Activated CD4-positive, alpha-beta T cell treated with anti-CD3 and anti-CD28 coated beads, Interleukin-2, amount 50 U/mL, for 4 hours (primary cell): ENCODE results near the gene COX4I2.
"Not testable (repeated sequence)": the region's sequence is repeated elsewhere in the genome, so short reads cannot be mapped to it uniquely, and the experiment has no call there.

ENCODE experiments used
- DNase-seq, 2 experiments: peaks; one replicate each; pipeline ENCODE4 v3.0.0-alpha.2; 2020

COX4I2 gene

GRCh38 chr20:31637660-31638059, at the start of gene COX4I2:
Gene COX4I2, plus strand, starts transcription at chr20:31637912. Its CDS starts 1,106 bp downstream, at chr20:31639018.
- DNase-seq: no peak

- DNase-seq: no peak
Observed at GRCh38 chr20:31590717-31591225, 46.9 kb upstream of the COX4I2 start.

DNA sequence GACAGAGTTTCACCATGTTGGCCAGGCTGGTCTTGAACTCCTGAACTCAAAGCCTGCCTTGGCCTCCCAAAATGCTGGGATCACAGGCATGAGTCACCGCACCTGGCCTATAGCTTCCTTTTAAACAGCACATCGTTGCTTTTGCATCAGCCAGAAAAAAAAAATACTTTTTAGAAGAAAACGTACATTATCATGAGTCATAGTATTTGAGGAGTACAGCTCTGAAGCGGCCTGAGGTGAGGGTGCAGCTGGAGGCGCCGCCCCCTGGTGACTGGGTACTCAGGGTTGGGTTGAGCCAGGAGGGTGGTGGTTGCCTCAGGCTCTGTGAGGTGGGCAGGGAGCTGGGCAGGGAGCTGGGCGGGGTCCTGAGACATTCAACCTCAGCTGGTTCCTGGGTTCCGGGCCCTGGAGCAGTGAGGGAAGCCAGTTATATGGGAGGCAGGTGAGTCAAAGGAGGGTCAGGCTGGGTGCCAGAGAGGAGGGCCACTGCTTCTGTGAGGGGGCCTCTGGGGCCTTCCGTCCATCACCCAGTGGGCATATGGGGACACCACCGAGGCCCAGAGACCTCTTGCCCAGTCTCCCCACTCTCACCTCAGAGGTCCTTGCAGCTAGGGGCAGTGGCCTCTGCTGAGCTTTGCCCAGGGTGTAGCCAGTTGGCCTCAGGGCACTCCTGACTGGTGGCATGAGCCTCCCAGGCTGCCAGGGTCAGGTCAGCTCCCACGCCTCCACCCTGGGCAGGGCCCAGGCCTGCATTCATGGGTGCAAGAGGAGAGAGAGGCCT, 44.3 kb upstream of the COX4I2 start:
- DNase-seq: no peak

GRCh38 chr20:31594002-31594557, 43.6 kb upstream of the COX4I2 start:
- DNase-seq: no peak

DNA sequence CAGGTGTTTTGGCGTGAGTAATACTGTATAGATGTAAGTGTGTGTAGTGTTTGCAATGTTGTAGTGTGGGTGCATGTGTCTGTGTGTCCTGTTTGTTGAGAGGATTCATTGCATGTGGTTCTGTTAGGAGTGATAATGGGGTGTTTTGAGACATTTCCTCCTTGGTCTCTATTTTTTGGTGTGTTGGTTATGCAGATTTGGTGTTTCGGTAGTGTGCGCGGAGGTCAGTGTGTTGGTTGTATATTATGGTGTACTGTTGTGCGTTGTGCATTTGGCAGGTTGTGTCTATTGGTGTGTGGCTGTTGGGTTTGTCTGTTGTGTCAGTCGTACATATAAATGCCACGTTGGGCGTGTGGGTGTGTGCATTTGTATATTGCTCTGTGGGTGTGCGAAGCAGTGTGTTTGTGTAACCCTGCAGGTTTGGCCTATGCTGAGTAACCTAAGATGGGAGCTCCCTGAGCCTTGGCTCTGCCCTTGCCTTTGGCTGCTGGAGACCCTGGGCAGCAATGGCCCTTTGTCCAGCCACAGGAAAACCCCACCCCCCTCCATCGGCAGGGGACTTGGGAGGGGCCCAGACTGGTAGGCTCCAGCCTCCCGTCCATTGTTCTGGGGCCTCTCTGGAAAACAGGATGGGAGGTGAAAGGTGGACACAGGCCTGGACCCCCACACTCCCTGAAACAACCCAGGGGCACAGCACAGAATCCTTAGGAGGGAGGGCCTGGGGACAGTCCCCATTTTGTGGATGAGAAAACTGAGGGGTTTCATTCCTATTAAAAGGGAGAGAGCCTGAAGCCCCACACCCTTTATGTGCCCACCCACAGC, 42.9 kb upstream of the COX4I2 start:
- DNase-seq: no peak

DNA sequence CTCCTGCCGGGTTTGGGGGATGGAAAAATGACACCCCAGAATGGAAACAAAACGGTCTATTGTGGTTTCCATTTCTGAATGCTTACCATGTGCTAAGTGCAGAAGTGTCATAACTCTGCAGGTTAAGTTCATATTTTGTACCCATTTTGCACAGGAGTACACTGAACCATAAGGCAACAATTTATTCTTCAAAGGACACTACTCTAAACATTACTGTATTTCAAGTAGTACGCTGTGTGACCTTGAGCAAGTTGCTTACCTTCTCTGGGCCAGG, 42.4 kb upstream of the COX4I2 start:
- no peak for DNase-seq

GRCh38 chr20:31595654-31596411, 41.9 kb upstream of the COX4I2 start:
- no peak for DNase-seq

DNA sequence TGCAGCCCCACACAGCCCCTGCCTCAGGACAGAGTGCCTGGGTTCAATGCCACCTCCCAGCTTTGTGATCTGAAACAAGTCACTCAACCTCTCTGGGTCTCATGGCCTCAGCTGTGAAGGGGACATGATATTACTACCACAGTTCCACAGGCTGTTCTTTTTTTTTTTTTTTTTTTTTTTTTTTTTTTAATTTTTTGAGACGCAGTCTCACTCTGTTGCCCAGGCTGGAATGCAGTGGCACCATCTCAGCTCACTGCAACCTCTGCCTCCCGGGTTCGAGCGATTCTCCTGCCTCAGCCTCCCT, 41.3 kb upstream of the COX4I2 start:
- not testable (repeated sequence) for DNase-seq

DNA sequence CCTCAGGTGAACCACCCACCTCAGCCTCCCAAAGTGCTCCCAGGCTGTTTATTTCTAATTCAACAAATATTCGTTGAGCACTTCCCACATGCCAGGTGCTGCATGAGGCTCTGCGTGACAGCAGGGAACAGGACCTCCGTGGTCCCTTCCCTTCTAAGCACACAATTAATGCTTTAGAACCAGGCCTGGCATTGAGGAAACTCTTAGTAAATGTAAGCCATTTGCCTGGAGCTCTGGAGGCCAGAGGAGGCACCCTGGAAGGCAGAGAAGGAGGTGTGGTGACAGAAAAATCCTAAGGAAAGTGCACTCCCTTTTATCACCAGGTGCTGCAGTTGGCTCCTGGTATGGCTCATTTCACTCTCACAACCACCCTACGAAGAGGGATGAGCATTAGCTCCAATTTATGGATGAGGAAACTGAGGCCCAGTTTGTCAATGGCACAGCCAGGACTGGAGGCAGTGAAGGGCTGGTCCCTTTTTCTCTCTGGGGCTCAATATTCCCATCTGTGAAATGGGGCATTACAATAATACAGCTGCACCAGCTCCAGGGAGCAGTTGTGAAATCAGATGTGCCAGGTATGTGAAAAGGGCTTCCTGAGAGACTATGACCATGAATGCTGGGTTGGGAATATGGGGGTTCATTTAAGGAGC, 40.8 kb upstream of the COX4I2 start:
- no peak for DNase-seq

GRCh38 chr20:31597481-31597855, 40.2 kb upstream of the COX4I2 start:
- no peak for DNase-seq

GRCh38 chr20:31602431-31602778, 35.3 kb upstream of the COX4I2 start:
- no peak for DNase-seq

DNA sequence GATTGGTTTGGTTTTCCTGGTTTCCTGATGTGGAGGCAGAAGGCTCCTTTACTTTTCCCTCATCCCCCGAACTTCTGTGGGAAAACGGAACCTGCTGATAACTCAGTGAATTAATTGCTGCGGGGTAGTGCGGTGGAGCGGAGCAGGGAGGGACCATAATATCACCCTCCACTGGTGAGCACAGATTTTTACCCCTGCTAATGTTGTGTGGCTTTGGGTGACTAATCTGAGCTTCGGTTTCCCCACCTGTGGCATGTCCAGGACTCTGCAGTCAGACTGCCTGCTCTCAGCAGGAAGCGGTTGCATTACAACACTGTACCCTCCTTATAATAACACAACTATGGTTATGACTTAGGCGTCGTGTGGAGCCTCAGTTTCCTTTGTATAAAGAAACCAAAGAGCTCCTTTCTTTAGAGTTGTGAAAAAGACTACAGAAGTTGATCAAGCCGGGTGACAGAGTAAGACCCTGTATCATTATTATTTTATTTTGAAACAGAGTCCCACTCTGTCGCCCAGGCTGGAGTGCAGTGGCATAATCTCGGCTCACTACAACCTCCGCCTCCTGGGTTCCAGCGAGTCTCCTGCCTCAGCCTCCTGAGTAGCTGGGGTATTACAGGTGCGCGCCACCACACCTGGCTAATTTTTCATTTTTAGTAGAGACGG, 34.8 kb upstream of the COX4I2 start:
- DNase-seq: peak; percentile 16 to 23

DNA sequence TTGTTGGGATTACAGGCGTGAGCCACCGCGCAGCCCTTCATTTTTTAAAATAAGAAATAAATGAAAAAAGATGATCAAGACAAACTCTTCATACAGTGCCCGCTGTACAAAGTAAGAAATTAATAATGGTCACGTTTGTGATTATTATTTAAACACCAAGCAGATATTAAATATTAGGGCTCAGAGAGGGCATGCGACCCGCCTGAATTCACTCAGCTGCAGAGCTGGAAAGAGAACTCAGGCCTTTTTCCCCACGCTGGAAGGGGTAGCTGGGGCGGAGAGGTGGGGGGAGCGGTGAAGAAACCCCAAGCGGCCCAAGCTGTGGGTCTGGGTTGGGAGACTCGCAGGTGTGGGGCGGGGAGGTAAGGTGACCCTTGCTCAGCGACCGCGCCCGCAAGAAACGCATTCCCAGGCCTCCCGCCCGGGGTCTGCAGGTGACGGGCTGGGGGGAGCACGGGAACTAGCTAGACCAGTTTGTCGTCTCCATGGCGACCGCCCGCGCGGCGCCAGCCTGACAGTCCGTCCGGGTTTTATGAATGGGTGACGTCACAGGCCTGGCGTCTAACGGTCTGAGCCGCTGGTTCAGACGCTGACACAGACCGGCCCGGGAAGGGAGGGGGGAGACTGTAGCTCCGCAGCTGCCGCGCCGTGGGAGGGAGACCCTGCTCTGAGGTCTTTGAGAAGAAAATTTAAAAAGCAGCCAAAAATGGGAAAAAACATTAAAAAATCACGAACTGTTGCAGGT, 33.7 kb upstream of the COX4I2 start:
- DNase-seq: peak; percentile 49 to 54

DNA sequence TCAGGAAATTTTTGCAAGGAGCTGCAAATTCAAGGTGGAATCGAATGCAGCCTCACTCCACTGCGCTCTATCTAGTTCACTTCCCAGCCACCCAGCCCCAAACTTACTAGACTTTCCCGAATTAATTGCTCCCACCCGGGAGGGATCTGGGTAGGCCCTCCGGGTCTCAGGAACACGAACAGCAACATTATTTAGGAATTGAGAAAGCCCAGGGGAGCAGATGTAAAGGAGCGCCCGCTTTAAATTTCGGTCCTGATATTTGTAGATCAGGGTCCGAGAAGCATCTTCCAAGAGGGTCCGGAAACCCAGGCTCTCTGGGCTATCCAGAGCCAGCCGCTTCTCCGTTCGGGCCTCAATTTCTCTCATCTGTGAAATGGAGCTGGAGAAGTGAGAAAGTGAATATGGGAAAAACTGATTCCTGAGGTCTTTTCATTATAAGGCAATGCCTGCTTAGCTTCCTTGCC, 33.1 kb upstream of the COX4I2 start:
- DNase-seq: no peak

DNA sequence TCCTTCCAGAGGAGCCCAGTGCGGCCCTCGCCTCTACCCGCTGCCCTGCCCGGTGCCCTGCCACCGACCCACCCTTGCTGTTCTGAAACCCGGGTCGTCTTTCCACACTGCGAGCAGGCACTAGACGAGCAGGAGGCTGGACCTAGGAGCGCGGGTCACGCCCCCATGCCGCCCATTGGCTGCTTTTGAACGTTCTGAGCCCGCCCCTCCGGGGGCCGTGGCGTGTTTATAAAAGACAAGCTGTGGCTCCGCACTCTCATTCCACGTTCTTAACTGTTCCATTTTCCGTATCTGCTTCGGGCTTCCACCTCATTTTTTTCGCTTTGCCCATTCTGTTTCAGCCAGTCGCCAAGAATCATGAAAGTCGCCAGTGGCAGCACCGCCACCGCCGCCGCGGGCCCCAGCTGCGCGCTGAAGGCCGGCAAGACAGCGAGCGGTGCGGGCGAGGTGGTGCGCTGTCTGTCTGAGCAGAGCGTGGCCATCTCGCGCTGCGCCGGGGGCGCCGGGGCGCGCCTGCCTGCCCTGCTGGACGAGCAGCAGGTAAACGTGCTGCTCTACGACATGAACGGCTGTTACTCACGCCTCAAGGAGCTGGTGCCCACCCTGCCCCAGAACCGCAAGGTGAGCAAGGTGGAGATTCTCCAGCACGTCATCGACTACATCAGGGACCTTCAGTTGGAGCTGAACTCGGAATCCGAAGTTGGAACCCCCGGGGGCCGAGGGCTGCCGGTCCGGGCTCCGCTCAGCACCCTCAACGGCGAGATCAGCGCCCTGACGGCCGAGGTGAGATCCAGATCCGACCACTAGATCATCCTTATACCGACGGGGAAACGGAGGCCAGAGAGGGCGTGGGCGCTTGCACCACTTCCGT, 32.4 kb upstream of the COX4I2 start, which contains the start of gene ID1:
Gene ID1 (plus strand): TSS at position 259 of the 871 bp plus-strand sequence. CDS start 99 bp downstream, at position 358.
- peak; percentile 90 for DNase-seq

GRCh38 chr20:31605902-31606803, 31.6 kb upstream of the COX4I2 start:
- no peak for DNase-seq

GRCh38 chr20:31606804-31607639, 30.7 kb upstream of the COX4I2 start:
- no peak for DNase-seq

DNA sequence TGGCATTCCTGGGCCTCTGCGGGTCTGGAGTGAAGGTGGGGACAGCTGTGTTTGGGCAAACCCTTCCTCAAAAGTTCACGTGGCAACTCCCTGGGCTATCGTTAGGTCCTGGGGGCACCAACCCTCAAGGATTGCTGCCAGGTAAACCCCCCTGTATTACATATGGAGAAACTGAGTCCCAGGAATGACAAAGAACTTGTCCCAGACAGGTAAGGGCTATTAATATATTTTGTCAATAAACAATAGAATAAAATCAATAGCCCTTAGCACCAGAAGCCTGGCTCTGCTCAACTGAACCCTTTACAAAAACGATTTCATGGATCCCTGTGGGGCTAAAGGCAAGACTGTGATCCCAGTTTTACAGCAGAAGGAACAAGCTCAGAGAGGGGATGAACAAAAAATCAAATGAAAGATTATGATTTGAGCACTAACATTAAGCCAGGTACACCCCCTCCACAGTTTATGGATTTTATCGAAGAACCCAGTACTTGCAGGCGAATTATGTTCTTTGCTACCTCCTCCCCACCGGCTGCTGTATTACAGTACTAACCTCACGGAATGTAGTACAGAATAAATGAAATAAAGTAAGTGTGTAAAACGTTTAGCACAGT, 30.0 kb upstream of the COX4I2 start:
- no peak for DNase-seq
